Breast epithelium (tissue), 3 donors: ENCODE data around the gene TBL2.

Experiments
- POLR2A ChIP-seq: fragments of 450-650 bp; IDR thresholded peaks from one replicate; pipeline ENCODE4 v1.6.1; 2016; ENCODE audit warnings: antibody characterized with exemption, mild to moderate bottlenecking, moderate library complexity
- POLR2AphosphoS5 ChIP-seq, 3 donors: sonication (generic); formaldehyde crosslinking; IDR thresholded peaks; one replicate each; pipeline ENCODE4 v1.6.1; 2017; ENCODE audit warnings: antibody characterized with exemption in 3 of 3
- TF ChIP-seq, protein P1 (sequence below), 3 donors: fragments of 450-650 bp; IDR thresholded peaks; one replicate each; pipeline ENCODE4 v1.5.1; 2016 to 2017; ENCODE audit warnings: antibody characterized with exemption in 3 of 3, mild to moderate bottlenecking in 3 of 3, moderate library complexity in 3 of 3

GRCh38 chr7:73573276-73573675 is 5.1 kb downstream of the TBL2 start:
- TF ChIP-seq, protein P1, sequence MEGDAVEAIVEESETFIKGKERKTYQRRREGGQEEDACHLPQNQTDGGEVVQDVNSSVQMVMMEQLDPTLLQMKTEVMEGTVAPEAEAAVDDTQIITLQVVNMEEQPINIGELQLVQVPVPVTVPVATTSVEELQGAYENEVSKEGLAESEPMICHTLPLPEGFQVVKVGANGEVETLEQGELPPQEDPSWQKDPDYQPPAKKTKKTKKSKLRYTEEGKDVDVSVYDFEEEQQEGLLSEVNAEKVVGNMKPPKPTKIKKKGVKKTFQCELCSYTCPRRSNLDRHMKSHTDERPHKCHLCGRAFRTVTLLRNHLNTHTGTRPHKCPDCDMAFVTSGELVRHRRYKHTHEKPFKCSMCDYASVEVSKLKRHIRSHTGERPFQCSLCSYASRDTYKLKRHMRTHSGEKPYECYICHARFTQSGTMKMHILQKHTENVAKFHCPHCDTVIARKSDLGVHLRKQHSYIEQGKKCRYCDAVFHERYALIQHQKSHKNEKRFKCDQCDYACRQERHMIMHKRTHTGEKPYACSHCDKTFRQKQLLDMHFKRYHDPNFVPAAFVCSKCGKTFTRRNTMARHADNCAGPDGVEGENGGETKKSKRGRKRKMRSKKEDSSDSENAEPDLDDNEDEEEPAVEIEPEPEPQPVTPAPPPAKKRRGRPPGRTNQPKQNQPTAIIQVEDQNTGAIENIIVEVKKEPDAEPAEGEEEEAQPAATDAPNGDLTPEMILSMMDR (IDR thresholded peaks at IDR 0.05) = no peak
- TF ChIP-seq POLR2A (no peak), POLR2AphosphoS5 (IDR thresholded peaks at IDR 0.05) (no peak)
